Measurements from ENCODE around the gene OR8H3. TPM values are rescaled to one million over a fixed set of nuclear protein-coding genes. Genes with fewer than 3 reads are reported as not detected.

OR8H3 gene
- total RNA-seq, 1 donor from 2014 or later = not detected

GRCh38 chr11:56151376-56151775 is 29.2 kb downstream of the OR8H3 start:
- H3K4me3 ChIP-seq = no peak overlapping the region
- DNase-seq (ENCODE audit: extremely low spot score in 2 of 2) = no peak
- H3K27ac ChIP-seq = no peak overlapping the region
- TF ChIP-seq POLR2AphosphoS5 (IDR thresholded peaks at IDR 0.05; ENCODE audit: insufficient read depth in 1 of 2, low read depth in 1 of 2) (no peak), CTCF (IDR thresholded peaks at IDR 0.05) (no peak), POLR2A (IDR thresholded peaks at IDR 0.05) (no peak)
- no peaks in the 10 kb centered on the region for H3K27me3 ChIP-seq
- no peaks in the 10 kb centered on the region for H3K4me1 ChIP-seq
- intact Hi-C loops (cut with DNase I) = no loop called here
- no peaks in the 10 kb centered on the region for H3K9me3 ChIP-seq
- H3K36me3 ChIP-seq = no peaks in the 10 kb centered on the region

- Histone ChIP-seq H3K27me3 (no peaks in the 10 kb centered on the region), H3K9me3 (no peaks in the 10 kb centered on the region)
- intact Hi-C loops (cut with DNase I) = no loop called here
These were observed 30.2 kb downstream of the OR8H3 start for GRCh38 chr11:56152333-56152732.

GRCh38 chr11:56160217-56160616 is 38.0 kb downstream of the OR8H3 start, which contains the start of gene OR8K5:
TSS of gene OR8K5 (minus strand) at chr11:56160317. CDS start at chr11:56160317, 0 bp downstream.
- Histone ChIP-seq H3K27ac (no peak within 1 kb of the TSS), H3K27me3 (no peaks in the 10 kb centered on the region), H3K4me3 (no peak within 1 kb of the TSS), H3K9me3 (no peaks in the 10 kb centered on the region), H3K4me1 (no peaks in the 10 kb centered on the region), H3K36me3 (no peaks in the 10 kb centered on the region)
- TF ChIP-seq POLR2A (IDR thresholded peaks at IDR 0.05) = no peak
- TF ChIP-seq POLR2AphosphoS5 (IDR thresholded peaks at IDR 0.05; ENCODE audit: insufficient read depth in 1 of 2, low read depth in 1 of 2) = no peak
- no peak for TF ChIP-seq CTCF (IDR thresholded peaks at IDR 0.05)
- intact Hi-C loops (cut with DNase I) = no loop called here
- DNase-seq (ENCODE audit: extremely low spot score in 2 of 2) = no peak

More at GRCh38 chr11:56152333-56152732, 30.2 kb downstream of the OR8H3 start:
- no peak overlapping the region for H3K27ac ChIP-seq
- no peak overlapping the region for H3K4me3 ChIP-seq
- no peak for DNase-seq (ENCODE audit: extremely low spot score in 2 of 2)
- TF ChIP-seq CTCF (IDR thresholded peaks at IDR 0.05) = no peak
- TF ChIP-seq POLR2A (IDR thresholded peaks at IDR 0.05) = no peak
- TF ChIP-seq POLR2AphosphoS5 (IDR thresholded peaks at IDR 0.05; ENCODE audit: insufficient read depth in 1 of 2, low read depth in 1 of 2) = no peak
- no peaks in the 10 kb centered on the region for H3K4me1 ChIP-seq
- no peaks in the 10 kb centered on the region for H3K36me3 ChIP-seq

- no peak for TF ChIP-seq POLR2AphosphoS5 (IDR thresholded peaks at IDR 0.05; ENCODE audit: insufficient read depth in 1 of 2, low read depth in 1 of 2)
- TF ChIP-seq POLR2A (IDR thresholded peaks at IDR 0.05) = no peak
- TF ChIP-seq CTCF (IDR thresholded peaks at IDR 0.05) = no peak
- Histone ChIP-seq H3K4me3 (no peak overlapping the region), H3K4me1 (no peaks in the 10 kb centered on the region), H3K36me3 (no peaks in the 10 kb centered on the region), H3K9me3 (no peaks in the 10 kb centered on the region), H3K27ac (no peak overlapping the region), H3K27me3 (no peaks in the 10 kb centered on the region)
- intact Hi-C loops (cut with DNase I) = no loop called here
- DNase-seq (ENCODE audit: extremely low spot score in 2 of 2) = no peak
These were observed 41.6 kb downstream of the OR8H3 start for GRCh38 chr11:56163804-56164203.

GRCh38 chr11:56172256-56172830 is 50.2 kb downstream of the OR8H3 start:
- no peaks in the 10 kb centered on the region for H3K9me3 ChIP-seq
- no peaks in the 10 kb centered on the region for H3K27me3 ChIP-seq
- no peak overlapping the region for H3K27ac ChIP-seq
- no peaks in the 10 kb centered on the region for H3K4me1 ChIP-seq
- TF ChIP-seq CTCF (IDR thresholded peaks at IDR 0.05) (no peak), POLR2AphosphoS5 (IDR thresholded peaks at IDR 0.05; ENCODE audit: insufficient read depth in 1 of 2, low read depth in 1 of 2) (no peak), POLR2A (IDR thresholded peaks at IDR 0.05) (no peak)
- no peaks in the 10 kb centered on the region for H3K36me3 ChIP-seq
- intact Hi-C loops (cut with DNase I) = no loop called here
- no peak for DNase-seq (ENCODE audit: extremely low spot score in 2 of 2)
- H3K4me3 ChIP-seq = no peak overlapping the region

Measured in vagina (tissue), 2 donors.